ENCODE data around the gene CD300C.

The CD300C gene

DNA sequence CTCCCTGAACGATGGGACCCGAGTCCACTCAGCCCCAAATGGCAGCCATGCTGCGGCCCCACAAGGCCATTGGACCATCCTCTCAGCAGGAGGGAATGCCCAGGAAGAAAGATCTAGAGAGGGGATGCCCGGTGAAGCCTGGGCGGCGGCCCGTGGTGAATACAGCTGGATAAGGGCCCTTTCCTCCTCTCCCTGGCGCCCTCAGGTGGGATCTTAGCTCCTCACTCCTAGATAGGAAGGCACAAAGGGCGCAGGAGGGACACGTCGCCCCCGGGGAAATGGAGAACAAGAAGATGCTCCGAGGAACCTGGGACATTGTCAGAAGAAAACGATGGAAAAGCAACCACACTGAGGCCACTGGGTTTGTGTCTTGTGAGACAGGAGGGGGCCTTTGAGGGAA is 2.5 kb downstream of the CD300C start:
- TF ChIP-seq, protein P1, sequence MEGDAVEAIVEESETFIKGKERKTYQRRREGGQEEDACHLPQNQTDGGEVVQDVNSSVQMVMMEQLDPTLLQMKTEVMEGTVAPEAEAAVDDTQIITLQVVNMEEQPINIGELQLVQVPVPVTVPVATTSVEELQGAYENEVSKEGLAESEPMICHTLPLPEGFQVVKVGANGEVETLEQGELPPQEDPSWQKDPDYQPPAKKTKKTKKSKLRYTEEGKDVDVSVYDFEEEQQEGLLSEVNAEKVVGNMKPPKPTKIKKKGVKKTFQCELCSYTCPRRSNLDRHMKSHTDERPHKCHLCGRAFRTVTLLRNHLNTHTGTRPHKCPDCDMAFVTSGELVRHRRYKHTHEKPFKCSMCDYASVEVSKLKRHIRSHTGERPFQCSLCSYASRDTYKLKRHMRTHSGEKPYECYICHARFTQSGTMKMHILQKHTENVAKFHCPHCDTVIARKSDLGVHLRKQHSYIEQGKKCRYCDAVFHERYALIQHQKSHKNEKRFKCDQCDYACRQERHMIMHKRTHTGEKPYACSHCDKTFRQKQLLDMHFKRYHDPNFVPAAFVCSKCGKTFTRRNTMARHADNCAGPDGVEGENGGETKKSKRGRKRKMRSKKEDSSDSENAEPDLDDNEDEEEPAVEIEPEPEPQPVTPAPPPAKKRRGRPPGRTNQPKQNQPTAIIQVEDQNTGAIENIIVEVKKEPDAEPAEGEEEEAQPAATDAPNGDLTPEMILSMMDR (IDR thresholded peaks at IDR 0.05; ENCODE audit: extremely low read depth, insufficient read depth, missing control alignments): no peak
- no peak for DNase-seq (ENCODE audit: low spot score)
- in situ Hi-C loops (cut with MboI; ENCODE audit: low pct_unique_long_range_greater_than_20kb, low sequenced_read_pairs, unreplicated experiment): no loop called here

DNA sequence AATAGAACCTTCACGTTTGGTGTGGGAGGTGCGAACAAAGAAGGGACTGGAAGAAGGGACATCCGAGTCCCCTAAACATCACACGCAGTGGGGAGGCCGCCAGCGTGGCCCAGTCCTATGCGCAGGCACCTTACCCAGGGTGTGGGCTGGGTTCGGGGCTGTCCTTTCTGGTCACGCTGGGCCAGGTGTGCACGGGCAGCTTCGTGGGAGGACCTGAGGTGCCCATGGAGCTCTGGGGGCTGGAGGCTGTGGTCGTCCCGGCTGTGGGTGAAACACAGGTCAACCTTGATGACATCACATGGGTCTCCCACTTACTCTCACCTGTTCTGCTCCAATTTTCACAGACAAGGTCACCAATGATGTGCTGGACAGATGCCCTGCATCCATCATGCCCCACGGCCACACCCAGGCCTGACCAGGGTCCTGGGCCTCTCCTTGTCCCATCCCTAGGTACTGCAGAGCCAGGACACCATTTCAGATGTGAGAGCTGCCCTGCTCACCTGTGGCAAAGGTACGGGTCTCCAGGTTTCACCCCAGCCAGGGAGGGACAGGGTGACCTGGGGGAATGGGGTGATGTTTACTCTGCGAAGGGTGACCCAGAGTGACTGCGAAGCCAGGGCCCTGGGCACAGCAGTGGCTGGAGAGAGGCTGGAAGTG is 3.1 kb downstream of the CD300C start:
- TF ChIP-seq, protein P1 (IDR thresholded peaks at IDR 0.05; ENCODE audit: extremely low read depth, insufficient read depth, missing control alignments): no peak
- in situ Hi-C loops (cut with MboI; ENCODE audit: low pct_unique_long_range_greater_than_20kb, low sequenced_read_pairs, unreplicated experiment): no loop called here
- DNase-seq (ENCODE audit: low spot score): no peak

DNA sequence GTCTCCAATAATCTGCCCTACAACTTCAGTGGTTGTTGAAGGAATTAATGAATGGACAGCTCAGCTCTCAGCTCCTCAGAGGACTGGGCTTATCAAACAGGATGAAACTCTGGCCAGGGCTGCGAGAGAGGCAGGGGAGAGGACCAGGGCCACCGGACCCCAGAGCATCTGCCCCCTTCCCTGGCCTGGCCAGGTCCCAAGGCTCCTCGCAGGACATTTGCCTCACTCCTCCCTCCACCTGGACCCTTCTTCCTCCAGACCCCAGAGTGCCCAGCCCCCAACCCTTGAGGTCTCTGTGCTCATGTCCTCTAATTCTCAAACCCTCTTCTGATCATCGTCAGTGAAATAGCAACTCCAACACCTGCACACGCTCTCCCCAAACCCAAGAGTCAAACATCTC is 3.7 kb downstream of the CD300C start:
- DNase-seq (ENCODE audit: low spot score): no peak
- TF ChIP-seq, protein P1 (IDR thresholded peaks at IDR 0.05; ENCODE audit: extremely low read depth, insufficient read depth, missing control alignments): no peak
- in situ Hi-C loops (cut with MboI; ENCODE audit: low pct_unique_long_range_greater_than_20kb, low sequenced_read_pairs, unreplicated experiment): no loop called here

DNA sequence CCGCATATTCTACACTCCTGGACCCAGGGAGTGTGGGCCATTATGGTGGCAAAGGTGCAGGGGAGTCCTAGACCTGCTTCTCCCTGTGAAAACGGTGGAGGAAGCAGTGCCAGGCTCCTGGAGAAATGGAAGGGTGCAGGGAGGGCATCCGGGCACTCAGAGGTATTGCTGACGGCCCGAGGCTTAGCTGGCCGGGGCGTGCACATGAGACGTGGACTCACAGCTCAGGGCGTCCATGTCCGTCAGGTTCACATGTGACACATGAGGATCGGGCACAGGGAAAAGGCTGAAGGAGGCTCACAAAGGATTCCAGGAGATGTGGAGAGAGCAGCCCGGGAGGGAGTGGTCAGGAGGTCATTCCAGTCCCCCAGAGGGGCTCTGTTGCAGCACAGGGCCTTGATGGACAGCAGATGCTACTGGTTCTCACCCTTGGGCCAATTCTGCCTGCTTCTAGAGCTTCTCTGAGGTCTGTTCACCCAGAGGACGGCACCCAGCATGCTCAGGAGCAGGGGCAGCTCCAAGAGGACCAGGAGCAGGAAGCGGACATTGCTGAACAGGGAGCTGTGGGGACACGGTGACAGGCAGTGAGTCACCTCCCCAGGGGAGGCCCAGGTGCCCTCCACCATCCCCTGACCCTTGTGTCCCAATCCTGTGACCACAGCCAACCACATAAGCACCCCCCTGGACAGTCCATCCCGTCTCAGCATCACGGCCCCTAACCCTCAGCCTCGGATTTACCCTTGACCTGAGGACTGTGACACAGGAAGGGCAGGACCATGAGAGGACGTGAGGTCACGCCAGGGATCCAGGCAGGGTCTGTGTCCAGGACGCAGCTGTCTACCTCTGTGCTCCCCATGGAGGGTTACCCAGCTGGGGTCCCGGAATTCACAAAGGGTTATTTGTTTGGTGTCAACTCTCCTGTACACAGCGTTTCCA is 4.5 kb downstream of the CD300C start:
- in situ Hi-C loops (cut with MboI; ENCODE audit: low pct_unique_long_range_greater_than_20kb, low sequenced_read_pairs, unreplicated experiment): no loop called here
- DNase-seq (ENCODE audit: low spot score): no peak
- TF ChIP-seq, protein P1 (IDR thresholded peaks at IDR 0.05; ENCODE audit: extremely low read depth, insufficient read depth, missing control alignments): no peak

DNA sequence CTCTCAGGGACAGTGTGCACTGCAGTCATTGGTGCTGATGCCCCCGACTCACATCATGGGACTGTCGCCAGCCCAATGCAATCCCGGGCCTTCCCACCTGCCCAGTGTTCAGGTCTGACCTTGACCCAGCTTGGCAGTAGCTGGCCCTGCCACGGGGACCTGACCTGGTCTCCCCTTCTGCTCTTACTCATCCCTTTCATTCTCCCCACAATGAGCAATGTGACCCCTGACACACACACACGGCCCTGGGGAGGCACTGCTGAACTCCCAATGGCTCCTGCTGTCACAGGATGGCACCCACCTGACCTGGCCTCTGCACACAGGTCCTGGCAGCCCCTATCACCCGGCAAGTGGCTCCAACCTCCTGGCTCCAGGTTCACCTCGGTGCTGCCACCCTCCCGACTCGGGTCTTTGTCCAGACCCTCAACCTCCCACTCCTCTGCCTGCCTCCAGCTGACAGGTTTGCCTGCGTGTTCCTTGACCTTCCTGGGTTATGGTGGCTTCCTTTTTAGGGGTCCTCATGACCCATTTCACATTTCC is 6.6 kb downstream of the CD300C start:
- in situ Hi-C loops (cut with MboI; ENCODE audit: low pct_unique_long_range_greater_than_20kb, low sequenced_read_pairs, unreplicated experiment): no loop called here
- no peak for DNase-seq (ENCODE audit: low spot score)
- TF ChIP-seq, protein P1 (IDR thresholded peaks at IDR 0.05; ENCODE audit: extremely low read depth, insufficient read depth, missing control alignments): no peak

DNA sequence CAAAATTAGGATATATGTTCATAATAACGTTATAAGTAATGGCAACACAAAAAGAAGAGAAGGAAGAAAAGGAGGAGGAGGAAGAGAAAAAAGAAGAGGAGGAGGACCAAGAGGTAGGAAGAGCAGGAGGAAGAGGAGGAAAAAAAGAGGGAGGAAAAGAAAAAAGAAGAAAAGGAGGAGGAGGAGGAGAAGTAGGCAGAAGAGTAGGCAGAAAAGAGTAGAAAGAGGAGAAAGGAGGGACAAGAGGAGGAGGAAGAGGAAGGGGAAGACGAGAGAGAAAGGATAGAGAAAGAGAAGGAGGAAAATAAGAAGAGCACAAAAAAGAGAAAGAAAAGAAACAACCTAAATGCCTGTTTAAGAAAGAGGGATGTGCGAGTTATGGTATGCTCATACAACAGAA is 9.0 kb downstream of the CD300C start:
- in situ Hi-C loops (cut with MboI; ENCODE audit: low pct_unique_long_range_greater_than_20kb, low sequenced_read_pairs, unreplicated experiment): no loop called here
- no peak for DNase-seq (ENCODE audit: low spot score)

More for the DNA sequence above, 9.0 kb downstream of the CD300C start:
- TF ChIP-seq, protein P1 (IDR thresholded peaks at IDR 0.05; ENCODE audit: extremely low read depth, insufficient read depth, missing control alignments): no peak

Measured in GM13977 (cell line).